ENCODE data around the gene NKX1-1.

The NKX1-1 gene

DNA sequence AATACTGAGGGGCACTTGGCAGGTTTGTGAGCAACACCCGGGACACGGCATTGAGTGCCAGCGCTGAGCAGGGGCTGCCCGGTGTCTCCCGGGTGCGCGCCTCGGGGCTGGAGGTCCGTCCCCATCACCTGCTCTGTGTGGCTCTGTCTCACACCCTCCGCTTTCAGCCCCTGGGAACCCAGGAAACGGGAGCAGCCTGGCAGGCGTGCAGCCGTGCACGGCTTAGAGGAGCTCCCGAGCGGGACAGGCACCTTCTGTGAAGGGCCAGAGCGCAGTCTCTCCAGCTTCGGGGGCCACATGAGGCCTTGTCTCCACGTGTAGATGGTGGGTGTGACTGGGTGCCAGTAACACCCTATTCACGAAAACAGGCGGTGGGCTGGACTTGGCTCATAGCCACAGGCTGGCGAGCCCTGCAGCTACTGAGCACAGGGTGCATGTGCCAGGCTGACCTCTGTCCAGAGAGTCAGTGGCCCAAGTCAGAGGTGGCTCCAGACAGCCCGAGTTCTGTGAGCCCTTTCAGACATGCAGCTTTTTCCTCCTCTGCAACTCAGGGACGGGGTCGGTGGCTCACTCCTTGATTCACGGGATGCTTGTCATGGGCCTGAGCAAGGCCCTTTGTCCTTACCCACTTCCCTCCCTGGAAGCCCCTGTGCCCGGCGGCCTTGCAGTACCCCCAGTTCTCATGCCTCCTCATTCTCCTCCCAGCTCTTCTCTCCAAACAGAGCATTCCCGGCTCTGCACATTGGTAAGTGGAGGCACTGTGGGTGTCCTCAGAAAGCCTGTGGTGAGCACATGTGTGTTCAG lies 35.7 kb downstream of the NKX1-1 start:
- DNase-seq: no peak

DNA sequence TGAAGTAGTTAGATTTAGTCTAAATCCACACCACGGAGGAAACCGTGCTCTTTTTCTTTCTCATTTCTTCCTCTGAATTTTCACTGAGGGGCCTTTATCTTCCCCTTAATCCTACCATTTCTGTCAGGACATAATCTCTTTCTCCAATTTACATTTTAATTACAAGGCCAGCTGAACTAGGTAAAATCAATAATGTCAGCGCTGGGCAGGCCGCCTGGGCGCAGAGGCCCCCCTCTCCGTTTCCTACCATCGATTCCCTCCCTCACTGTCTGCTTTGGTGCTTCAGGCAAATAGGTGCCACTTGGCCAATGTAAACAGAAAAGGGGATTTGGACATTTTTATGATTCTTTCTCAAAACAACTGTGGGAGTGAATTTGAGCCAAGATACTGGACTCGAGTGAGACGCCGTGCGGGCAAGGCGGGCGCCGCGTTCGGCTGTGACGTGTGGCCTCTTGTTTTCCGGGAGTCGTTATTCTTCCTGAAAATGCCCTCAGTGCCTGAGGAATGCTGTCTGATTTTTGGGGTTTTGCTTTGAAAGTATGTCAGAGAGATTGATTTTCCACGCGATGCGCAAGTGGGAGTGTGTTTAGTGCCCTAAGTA lies 36.7 kb downstream of the NKX1-1 start:
- DNase-seq: no peak

GRCh38 chr4:1369091-1369450 lies 37.2 kb downstream of the NKX1-1 start:
- DNase-seq: no peak

GRCh38 chr4:1368421-1369090 lies 37.7 kb downstream of the NKX1-1 start:
- no peak for DNase-seq

DNA sequence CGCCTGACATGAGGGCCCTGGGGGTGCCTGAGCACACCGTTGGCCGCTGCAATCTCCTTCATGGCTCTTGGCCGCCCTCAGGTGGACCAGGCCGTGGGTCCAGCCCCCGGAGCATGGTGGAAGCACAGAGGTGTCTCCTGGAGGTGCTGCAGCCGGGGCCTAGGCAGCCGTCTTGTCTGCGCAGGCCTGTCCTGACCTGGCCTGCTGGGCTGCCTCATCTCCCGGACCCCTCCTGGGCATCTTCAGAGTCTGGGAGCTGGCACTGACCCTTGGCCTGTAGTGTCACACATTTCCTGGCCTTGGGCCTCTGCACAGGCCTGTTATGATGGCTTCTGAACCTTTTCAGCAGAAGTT lies 38.3 kb downstream of the NKX1-1 start:
- DNase-seq: no peak

DNA sequence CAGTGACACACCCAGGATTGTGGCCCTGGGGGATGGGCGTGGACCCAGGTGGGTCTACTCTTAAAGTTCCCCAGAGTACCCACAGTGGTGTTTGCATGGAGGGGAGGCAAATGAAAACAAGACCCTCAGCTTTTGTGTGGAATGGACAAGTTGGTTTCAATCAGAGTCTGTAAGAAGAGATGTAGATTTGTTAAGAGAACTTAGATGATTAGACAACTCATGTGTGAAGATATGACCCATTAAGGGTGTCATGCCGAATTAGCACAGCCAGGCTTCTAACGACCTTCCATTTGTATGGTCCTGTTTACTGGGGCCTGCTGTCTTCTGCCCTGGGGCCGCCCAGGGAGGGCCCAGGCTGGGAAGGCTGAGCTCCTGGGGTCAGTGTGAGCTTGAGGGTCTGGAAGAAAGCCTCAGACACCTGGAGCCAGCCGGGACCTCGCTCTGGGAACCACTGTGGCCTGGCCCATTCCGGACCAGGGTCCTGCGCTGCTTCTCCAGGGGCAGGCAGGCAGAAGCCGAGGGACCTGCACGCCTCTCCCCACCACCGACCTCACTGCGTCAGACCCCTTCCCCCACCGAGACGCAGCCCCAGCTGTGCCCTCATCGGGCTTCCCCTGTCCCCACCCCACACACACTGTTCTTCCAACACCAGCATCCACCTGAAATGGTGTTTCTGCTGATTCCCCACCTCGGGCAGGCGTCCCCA lies 38.9 kb downstream of the NKX1-1 start:
- no peak for DNase-seq

GRCh38 chr4:1366371-1367229 lies 39.6 kb downstream of the NKX1-1 start:
- DNase-seq: no peak

DNA sequence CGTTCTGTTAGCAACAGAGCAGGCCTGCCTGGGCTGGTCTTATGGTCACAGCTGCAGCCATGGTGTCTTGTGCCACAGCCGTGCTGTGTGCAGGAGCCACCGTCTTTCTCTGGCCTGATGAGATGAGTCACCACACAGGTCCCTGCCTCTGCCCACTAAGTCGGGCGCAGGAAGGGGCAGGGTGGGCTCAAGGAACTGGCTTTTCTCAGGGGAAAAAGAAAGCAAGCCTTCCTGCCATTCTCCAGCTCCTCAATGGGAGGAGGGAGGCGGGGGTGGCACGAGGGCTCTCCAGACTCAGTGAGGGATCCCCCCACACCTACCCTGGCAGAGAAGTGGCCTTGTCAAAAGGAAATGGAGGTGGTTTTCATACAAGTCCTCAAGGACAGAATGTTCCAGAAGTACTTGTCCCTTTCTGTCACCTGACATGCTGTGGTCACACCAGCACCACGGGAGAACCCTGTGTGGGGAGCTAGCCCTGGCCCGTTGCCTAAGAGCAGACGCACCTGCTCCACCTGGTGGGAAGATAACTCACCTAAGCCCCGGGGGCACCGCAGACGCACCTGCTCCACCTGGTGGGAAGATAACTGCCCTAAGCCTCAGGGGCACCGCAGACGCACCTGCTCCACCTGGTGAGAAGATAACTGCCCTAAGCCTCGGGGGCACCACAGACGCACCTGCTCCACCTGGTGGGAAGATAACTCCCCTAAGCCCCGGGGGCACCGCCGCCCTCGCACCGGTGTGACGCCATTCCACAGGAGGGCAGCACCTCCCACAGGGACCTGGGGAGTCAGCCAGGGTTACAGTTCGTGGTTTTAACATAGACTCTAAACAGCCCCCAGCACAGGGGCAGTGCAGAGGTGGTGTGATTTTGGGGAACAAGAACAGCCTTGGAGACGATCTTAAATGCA lies 40.7 kb downstream of the NKX1-1 start:
- no peak for DNase-seq

- no peak for DNase-seq
Observed at GRCh38 chr4:1364748-1365147, 41.5 kb downstream of the NKX1-1 start.

DNA sequence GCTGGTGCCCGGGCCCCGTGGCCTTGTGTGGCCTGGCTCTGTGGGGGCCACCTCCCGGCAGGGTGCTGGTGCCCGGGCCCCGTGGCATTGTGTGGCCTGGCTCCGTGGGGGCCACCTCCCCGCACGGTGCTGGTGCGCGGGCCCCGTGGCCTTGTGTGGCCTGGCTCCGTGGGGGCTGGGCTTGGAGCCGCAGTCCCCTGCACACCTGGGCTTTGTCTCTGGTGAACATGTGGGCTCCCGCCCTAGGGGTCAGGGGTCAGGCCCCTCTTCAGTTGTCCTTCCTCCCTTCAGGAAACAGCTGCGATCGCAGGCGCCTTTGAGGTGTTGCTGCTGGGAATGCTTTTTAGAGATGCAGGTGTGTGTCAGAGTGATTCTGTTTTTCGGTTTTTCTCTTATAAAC lies 42.0 kb downstream of the NKX1-1 start:
- no peak for DNase-seq

- no peak for DNase-seq
Observed at GRCh38 chr4:1363513-1363912, 42.7 kb downstream of the NKX1-1 start.

DNA sequence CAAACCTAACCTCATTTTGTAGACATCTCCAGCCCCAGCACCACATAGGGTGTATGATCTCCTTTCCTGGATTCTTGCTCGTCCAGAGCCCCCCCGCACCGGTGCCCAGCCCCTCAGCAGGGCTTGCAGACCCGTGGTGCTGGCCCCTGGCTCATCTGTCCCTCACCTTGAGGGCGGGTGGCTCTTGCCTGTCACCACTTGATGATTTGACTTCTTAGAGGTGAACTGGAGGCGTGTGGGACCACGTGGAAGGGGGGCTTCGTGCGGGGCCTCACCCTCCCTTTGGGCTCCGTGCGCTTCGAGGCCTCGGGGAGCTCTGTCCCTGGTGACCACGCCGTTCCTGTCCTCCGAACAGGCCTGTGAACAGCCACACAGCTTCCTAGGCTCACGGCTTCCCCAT lies 43.7 kb downstream of the NKX1-1 start:
- no peak for DNase-seq

GRCh38 chr4:1362046-1362445 lies 44.2 kb downstream of the NKX1-1 start:
- no peak for DNase-seq

DNA sequence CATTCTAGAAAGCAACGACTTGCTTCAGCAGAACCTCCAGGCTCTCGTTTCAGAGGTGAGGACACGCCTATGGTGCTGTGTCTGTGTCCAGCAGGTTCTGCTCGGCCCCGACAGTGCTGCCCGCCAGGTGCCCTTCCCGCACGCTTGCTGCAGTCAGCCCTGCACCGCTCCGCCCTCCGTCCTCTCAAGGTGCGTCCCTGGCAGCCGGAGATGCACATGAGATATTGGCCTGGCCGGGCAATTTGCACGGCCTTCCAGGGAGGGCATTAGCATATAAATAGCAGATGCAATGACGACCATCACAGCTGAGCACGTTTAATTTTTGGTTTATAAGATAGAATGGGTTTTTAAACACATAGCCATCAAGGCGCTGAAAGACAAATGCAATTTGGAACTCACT lies 44.8 kb downstream of the NKX1-1 start:
- DNase-seq: no peak

DNA sequence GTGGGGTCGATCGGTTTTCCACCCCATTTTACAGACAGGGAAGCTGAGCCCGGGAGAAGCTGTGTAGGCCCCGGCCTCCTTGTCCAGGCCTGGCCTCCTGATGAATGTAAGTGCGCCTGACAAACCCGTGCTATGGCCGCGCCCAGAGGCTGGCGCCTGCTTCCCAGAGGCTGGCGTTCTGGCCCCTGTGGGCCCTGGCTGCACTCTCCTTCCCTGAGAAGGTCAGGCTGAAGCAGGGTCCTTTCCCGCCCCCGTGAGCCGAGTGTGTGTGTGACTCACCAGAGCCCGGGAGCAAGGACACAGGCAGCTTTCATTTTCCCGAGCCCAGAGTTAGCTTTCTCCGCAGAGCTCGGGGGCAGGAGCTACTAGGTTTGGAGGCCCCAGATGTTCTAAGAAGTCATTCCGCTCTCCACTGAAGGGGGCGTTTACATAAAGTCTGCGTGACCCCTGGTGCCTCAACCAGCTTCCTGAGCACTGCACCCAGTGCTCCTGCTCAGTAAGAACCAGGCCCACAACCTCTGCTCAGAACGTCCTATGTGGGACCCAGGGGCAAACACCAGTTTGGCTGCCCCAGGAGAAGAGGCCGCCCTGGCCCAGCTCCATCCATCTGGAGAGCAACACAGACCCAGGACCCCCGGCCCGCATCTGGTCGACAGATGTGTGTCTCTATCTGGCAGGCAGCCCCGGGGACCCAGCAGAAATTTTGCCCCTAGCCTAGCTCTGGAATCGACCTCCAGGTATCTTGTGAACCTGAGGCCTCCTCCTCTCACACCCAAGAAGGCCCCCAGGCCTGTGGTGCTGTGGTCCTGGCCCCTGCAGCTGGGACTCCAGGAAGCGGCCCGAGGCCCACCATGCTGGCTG lies 45.6 kb downstream of the NKX1-1 start:
- no peak for DNase-seq

DNA sequence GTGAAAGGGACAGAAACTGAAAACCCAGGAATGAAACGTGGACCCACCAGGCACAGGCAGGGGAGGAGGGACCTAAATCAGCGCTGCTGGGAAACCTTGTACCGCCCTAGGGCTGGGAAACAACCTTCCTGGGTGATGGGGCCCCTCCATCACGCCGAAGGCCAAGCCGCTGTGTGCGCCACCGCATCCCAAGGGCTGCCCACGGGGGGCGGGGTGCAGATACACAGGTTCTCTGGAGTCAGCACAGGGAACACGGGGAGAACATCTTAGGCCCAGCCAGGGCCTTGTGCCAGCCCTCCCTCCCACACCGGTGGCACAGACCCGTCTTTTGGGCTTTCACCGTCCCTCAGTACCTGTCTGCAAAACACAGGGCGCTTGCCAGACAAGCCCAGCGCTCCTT lies 46.3 kb downstream of the NKX1-1 start:
- no peak for DNase-seq

DNA sequence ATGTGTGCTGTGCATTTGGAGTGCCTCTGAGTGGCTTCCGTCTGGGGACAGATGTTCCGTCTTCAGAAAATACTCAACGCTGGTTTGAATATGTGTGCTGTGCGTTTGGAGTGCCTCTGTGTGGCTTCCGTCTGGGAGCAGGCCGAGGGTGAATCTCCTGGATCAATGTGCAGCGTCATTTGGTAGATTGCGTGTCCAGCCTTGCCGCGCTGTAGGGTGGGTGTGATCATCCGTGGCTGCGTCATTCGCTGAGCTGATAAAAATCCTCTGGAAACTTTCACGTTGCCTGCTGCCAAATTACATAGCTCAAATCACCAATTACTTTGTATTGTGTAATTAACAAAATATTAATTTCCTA lies 47.1 kb downstream of the NKX1-1 start:
- no peak for DNase-seq

DNA sequence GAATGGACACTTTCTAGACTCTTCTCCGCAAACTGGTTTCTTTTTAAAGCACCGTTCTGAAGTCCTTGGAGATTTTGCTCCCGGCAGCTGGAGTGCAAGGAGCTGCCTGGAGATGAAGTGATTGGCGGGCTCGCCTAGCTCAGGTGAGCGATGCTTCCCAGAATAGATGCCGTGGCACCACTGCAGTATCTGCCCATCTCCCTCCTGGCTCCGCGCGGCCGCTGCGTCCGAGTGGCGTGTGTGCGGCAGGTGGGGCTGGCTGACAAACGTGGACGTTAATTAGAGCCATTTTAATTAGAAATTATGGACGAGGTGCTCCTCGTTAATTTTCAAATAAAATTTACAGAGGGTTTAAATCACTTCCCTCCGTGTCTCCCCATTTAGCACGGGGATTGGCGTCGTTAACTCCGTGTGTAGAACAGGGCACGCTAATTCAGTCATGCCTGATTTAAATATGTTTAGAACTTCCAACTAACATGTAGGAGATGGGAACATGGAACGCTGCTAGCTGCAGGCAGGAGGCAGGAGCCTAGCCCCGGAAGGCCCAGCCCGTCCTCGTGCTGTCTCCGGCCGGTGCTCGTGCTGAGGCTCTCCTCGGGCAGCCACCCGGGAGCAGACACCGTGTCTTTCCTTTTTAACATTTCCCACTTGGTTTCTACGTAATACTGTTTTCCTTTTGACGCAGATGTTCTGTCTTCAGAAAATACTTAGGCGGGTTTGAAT lies 47.7 kb downstream of the NKX1-1 start:
- DNase-seq: no peak

- no peak for DNase-seq
Observed at GRCh38 chr4:1357356-1358248, 48.6 kb downstream of the NKX1-1 start.
